GM18505 (cell line): Measurements from ENCODE around the gene FOXO6.

Experiments used
- ATAC-seq: cut with Tn5 transposase; IDR thresholded peaks from one replicate; pipeline ENCODE4 v1.9.1; 2021; ENCODE audit not compliant: unreplicated experiment
- POLR2A ChIP-seq: IDR thresholded peaks from 4 replicates; pipeline ENCODE4 v1.6.1; 2011; ENCODE audit warnings: borderline replicate concordance; ENCODE audit not compliant: insufficient read depth, insufficient read length; ENCODE audit errors: extremely low read depth

Gene FOXO6

GRCh38 chr1:41360786-41361494 is at the start of gene FOXO6:
Gene FOXO6 (plus strand): TSS chr1:41361434.
- ATAC-seq = peak; percentile 80
- no peak for TF ChIP-seq POLR2A

DNA sequence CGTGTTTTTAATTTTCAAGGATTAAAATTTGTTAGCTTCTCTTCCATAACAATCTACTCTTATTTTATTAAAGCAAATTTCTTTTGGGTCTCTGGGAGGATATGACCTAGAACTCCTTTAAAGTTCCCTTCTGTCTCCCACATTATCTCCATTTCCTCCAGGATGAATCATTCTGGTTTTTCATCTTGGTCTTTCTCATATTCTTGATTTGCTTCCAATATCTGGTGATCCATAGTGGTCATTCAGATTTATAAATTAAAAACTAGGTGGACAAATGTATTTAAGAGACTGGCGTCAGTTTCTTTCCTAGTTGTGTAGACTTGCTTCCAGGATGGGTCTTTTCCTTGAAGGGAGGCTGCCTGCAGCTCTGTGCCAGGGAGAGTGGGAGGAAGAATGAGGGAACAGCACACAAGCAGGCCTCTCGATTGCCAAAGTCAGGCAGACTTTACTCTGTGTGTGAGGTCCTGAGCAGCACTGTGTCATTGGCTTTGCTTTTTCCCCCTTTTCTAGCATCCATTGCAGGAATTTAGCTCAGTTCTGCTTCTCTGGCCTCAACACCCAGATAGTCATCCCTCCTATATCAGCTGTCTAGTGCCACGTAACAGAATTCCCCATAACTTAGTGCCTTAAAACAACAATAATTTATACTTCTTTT is 48.1 kb upstream of the FOXO6 start:
- TF ChIP-seq POLR2A = no peak
- no peak for ATAC-seq

GRCh38 chr1:41313661-41314131 is 47.5 kb upstream of the FOXO6 start:
- ATAC-seq = no peak
- no peak for TF ChIP-seq POLR2A

- TF ChIP-seq POLR2A = no peak
- no peak for ATAC-seq
Observed at GRCh38 chr1:41314376-41315145, 46.7 kb upstream of the FOXO6 start.

- TF ChIP-seq POLR2A = no peak
- no peak for ATAC-seq
Observed at GRCh38 chr1:41315146-41315822, 46.0 kb upstream of the FOXO6 start.

DNA sequence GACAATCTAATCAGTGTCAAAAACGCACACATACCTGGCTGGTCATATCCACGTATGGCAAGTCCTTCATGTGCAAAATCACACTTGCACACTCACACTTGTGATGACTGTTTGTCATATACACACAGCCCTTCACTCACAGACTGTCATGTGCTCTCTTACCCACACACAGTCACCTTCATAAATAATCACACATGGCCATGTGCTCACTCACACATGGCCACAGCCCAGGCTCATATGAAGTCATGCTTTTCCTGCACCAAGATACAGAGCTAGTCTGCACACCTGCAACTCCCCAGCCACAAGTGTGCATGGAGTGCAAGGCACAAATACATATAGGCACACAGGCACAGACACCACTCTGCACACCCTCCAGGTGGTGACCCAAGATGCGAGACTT is 45.4 kb upstream of the FOXO6 start:
- no peak for TF ChIP-seq POLR2A
- no peak for ATAC-seq

- no peak for ATAC-seq
- TF ChIP-seq POLR2A = no peak
Observed at GRCh38 chr1:41317361-41317760, 43.9 kb upstream of the FOXO6 start.

DNA sequence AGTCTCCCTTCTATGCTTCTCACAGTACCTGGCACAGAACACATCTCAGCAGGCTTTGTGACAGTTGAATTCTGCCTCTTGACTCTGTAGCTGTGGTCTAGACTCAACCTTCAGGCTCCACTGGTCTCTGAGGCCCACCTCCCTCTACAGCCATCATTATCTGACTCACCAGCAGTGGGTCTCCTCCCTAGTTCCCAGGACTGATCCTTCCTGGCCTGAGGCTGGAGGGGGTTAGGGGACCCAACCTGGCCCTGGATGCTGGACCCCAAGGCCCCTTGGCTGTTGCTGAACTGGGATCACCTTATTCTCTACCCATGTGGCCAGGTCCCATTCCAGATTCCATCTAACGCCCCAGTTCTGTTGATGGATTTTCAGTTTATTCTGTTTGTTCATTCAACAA is 43.1 kb upstream of the FOXO6 start:
- no peak for TF ChIP-seq POLR2A
- ATAC-seq = no peak

DNA sequence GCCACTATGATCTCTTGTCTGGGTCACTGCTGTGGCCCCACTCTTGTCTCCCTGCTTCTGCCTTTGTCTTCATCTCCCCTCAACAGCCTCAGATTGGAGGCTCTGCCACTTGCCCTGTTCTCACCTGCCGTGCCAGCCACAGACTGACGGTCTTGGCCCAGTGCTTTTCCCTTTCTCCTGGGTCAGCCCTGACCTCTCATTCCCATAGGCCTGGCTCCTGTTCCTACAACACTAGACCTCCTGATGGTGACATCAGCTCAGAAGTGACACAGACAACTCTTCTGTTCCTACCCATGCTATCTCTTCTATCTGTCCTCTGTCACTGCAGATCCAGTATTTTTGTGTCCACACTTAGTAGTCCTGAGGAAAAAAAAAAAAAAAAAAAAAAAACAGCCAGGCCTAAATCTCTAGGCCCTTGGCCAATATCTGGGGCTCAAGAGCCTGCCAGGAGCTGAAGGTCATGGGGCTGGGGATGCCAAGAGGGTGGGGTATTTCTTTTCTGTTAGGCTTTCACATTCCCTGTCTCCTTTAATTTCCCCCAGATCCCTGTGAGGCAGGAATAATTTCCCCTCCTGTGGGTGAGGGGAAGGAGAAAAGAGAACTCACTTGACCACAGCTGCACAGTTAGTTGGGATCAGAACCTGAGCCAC is 42.0 kb upstream of the FOXO6 start:
- no peak for TF ChIP-seq POLR2A
- no peak for ATAC-seq

GRCh38 chr1:41319807-41320711 is 41.2 kb upstream of the FOXO6 start:
- no peak for ATAC-seq
- TF ChIP-seq POLR2A = no peak

- no peak for ATAC-seq
- TF ChIP-seq POLR2A = no peak
Observed at GRCh38 chr1:41320895-41321676, 40.1 kb upstream of the FOXO6 start.
